ENCODE measurements around the gene ACSL5.
"Not testable (repeated sequence)": the region's sequence is repeated elsewhere in the genome, so short reads cannot be mapped to it uniquely, and the experiment has no call there.

Gene ACSL5

DNA sequence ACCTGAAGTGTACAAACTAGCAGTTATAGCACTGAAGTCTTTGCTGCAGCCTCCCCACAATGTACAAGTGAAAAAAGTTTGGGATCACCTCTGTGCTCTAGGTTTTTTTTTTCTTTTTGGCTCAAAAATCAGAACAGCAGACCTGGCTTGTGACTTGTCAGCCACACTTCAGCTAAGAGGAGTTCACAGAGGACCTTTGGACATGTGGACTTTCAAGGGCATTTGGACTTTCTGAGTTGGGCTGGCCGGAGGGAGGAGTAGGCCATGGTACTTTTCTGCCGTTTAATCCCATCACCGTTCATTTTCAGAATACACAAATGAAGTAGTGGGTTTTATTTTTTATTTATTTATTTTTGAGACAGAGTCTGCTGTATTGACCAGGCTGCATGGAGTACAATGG, 21.9 kb upstream of the ACSL5 start:
- no peak for DNase-seq

DNA sequence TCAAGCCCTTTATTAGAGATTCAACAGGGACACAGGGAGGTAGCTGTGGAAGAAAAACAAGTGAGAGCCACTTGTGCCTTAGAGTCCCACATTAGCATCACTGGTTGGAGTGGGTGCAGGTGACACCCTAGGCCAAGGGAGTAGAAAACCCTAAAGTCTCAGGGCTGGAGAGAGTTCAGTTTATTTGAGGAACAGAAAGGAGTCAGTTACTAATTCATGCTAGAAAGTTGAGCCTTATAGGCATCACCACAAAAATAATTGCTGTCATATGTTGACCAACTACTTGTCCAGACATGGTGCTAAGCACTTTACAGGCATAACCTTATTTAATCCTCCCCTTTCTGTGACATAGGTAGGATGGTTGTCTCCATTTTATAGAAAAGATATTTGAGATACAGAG, 20.9 kb upstream of the ACSL5 start:
- no peak for DNase-seq

DNA sequence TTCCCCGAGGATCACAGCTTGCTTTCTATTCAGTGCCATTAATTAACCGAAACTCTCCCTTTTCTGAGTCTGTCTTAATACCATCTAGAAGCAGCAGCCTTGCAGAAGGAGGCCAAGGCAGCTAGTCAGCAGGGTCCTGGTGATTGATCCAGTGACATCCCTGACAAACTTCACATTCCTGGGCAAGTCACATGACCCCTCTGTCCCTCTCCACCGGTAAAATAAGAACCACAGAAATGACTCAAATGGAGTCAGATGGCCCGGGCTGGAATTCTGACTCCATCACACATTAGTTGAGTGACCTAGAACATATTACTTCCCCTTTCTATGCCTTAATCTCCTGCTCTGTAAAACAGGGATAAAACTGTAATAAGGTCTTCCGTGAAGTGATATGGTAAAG, 17.2 kb upstream of the ACSL5 start:
- no peak for DNase-seq

DNA sequence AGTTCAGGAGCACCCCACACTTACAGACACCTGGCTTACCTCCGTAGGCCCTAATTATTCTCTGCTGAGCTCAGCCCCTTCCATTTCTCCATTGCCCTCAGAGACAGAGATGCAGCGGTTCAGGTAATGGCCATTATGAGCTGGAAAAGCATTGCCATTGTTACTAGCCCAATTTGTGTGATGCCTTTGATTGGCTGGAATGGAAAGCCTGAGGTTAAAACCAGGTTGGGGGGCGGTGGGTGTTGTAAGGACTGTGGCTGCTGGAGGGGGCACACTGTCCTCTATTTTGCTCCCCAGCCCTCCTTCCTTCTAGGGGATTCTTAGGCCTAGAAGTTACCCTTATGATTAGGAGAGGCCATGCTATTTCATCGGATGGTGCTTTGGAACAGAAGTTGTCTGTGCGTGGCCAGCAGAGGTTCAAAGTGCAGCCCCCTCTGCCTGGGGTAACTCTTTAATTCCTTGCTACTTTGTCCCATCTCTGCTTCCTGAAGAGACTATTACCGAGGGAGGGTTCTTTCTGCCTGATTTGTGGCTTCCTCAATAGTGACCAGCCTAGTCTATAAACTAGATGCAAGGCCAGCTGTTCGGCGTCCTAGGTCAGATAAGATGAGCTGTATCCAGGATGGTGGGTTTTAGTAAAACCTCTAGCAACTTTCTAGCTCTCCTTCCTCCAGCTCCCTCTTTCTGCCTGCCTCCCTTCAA, 14.2 kb upstream of the ACSL5 start:
- DNase-seq = no peak

DNA sequence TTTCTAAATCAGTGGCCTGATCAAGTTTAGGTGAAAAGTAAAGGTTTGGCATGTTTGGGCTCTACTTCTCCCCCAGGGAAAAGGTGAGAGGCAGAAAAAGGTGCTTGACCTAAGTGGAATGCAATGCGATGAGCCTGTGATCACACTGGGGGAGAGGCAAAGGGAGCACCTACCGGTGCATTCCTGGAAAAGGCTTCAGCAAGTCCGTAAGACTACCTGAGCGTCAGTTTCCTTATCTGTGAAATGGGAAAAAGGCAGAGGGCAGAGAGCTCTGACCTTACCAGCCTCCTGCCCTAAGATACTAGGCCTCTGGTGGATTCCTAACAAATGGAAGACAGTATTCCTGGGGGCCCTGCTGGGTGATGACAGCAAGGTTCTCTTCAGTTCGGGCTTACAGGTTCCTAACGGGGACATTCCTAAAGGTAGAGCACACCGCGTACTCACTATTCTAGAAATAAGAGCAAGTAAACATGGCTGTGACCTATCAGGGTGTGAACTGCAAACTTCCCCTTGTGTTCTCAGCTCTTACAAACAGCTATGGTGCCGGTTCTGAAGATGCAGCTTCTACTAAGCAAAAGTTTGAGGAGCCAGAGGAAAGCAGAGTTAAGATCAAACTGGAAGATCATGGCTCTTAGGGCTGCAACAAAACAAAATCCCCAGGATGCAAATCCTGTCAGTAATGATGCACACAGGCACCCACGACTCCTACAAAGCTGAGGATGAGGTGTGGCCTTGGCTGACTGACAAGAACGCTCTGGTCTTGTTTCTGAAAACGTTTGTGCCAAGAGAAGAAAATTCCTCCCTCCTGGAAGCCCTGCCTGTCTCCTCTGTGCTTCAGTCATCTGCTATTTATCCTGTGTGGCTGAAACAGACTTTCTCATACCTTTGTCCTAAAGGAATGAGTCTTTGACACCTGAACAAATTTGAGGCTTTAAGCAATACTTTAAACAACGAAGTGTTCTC, 13.3 kb upstream of the ACSL5 start:
- peak; percentile 5 for DNase-seq

DNA sequence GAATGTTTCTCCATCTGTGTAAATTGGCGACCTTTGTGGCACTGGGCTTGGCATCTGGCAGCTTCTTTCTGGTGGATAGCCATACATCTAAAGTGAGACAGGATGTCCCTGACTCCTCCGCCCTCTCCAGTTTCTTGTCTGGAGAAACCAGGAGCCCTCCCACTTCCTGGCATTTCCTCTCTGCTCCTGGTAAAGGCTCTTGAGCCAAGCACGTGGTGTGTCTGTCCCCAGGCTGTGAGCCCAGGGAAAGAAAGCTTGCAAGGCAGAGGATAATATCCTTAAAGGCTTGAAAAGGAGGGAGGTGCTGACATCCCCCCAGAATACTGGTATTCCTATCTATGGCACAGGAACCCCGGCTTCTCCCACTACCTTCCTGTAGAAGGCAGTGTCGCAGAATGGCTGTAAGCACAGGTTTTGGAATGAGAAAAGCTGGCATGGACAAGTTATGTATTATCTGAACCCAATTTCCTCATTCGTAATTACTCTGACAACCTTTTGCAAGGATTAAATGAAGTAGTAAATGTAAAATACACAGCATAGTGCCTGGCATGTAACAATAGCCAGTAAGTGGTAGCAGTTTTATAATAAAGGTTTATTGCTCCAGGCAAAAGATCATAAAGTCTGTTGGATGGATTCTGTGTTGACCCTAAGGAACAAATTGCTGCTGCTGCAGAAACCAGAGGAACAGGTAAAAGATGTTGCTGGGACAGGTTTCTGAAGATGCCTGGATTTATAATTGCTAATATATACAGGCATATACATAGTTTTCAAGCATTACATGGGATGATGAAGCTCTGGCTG, 11.8 kb upstream of the ACSL5 start:
- DNase-seq = peak; percentile 43

DNA sequence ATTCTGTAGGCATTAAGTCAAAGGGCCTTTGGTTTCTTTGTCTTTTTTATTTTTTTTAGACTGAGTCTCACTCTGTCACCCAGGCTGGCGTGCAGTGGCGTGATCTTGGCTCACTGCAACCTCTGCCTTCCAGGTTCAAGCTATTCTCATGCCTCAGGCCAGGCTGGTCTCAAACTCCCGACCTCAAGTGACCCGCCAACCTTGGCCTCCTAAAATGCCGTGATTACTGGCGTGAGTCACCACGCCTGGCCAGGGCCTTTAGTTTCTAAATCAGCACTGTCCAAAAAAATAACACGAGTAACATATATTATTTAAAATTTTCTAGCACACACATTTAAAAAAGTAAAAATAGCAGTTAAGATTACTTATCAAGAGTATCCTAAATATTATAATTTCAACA, 11.1 kb upstream of the ACSL5 start:
- DNase-seq = no peak

DNA sequence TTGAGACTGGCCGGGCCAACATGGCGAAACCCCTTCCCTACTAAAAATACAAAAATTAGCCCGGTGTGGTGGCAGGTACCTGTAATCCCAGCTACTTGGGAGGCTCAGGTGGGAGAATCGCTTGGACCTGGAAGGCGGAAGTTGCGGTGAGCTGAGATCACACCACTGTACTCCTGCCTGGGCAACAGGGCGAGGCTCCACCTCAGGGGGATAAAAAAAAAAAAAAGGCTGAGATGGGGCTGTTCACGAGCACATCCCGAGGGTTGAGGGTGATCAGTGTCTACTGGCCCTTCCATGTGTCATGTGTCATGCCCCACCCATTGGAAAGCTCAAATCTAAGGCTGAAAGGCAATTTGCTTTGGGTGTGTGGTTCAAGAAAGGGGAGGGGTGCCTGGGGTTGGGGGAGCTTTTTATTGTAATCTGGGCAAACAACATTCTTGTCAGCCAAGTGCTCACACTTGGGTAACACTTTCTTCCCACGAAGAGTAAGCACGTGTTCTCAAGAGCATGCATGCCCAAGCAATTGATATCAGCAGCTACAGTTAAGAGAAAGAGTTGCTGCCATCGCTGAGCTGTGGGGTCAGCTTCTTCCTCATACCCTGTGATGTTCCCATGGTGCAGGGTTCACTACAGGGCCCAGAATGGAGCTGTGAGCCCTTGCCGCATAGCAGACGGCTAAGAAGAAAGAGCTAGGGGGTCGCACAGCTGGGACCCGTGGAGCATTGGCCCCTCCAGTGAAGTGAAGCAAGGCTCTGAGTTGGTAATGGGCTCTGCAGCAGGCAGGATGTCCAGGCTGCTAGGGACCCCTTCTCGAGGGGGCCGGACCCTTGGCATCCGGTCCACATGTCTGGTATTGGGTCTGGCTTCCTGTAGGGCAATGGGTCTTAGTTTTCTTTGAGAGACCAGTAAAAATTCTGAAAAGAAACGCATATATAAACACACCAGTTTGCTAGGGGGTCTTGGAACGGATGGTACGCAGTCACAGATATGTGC, 9.9 kb upstream of the ACSL5 start:
- no peak for DNase-seq

DNA sequence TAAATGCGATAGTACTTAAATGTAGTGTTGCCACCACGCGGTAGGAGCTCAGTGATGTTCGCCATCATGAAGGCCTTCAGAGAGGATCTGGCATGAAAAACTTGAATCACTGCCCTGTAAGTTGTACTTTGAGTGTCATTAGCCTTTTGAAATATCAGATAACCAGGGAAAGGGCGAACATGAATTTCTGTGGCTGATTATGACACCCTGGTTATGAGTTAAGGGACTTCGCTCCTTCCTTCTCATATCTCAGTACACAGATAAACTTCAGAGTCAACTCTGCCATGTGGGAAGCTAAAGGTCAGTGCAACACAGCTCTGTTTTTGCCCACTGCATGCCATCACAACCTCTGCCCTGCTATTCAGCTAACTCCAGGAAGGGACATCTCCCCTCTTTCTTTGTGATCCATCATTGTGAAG, 8.9 kb upstream of the ACSL5 start:
- no peak for DNase-seq

DNA sequence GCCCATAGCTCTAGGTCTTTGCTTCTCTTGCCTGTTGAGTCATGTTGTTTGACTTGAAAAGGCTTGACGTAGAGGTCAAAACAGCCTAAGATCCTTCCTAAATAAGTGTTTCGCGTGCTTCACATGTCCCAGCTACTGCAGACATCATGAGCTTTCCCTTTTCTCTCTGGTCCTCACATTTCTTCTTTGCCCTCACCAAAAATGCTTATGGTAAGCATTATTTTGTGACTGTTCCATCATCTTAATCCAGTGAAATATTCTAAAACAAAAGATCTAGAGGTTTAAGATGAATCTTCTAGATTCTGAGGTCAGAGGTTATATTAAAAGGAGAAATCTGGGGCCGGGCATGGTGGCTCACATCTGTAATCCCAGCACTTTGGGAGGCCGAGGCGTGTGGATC, 8.5 kb upstream of the ACSL5 start:
- no peak for DNase-seq

DNA sequence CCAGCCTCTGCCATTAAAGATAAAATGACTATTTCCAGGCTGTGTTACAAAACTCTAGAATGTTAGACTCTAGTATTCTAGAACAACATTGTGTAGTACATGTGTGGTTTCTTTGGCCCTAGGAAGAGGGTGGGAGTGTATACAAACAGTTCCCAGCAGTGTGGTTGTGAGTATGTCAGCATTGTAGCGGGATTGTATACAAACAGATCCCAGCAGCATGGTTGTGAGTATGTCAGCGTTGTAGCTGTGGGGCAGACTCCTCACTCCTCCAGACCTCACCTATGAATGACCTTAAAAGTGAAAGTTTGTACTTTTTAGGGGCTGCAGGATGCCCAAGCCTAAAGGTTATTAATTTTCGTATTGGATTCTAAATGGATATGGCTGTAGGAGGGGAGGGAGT, 6.9 kb upstream of the ACSL5 start:
- no peak for DNase-seq

DNA sequence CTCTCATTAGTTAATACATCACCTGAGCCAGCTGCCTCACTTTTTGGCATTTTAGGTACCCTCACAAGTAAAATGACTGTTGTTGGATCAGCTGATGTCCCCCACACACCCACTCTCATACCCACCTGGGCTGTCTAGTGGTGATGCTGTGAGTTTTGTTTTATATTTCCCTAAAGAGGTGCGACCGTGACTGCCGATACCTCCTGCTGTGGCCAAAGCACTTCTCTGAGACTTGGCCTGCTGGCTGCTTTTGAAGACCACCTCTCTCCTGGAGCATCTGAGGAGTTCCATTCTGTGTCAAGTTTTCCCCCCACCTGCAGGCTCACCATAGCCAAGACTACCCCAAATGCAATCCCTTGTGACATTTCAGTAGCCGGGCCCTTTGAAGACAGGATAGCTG, 6.4 kb upstream of the ACSL5 start:
- no peak for DNase-seq

DNA sequence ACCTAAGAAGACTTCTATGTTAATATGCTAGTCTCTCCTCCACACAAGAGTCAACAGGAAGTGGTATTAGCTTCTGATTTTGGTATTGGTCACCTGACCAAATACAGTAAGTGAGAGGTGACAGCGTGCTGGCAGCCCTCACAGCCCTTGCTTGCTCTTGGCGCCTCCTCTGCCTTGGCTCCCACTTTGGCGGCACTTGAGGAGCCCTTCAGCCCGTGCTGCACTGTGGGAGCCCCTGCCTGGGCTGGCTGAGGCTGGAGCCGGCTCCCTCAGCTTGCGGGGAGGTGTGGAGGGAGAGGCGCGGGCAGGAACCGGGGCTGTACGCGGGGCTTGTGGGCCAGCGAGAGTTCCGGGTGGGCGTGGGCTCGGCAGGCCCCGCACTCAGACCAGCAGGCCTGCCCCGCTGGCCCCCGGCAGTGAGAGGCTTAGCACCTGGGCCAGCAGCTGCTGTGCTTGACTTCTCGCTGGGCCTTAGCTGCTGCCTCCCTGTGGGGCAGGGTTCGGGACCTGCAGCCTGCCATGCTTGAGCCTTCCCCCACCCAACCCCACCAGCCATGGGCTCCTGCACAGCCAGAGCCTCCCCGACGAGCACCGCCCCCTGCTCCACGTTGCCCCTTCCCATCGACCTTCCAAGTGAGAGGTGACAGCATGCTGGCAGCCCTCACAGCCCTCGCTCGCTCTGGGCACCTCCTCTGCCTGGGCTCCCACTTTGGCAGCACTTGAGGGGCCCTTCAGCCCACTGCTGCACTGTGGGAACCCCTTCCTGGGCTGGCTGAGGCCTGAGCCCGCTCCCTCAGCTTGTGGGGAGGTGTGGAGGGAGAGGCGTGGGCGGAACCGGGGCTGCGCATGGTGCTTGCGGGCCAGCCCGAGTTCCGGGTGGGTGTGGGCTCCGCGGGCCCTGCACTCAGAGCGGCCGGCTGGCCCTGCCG, 4.2 kb upstream of the ACSL5 start:
- DNase-seq = no peak

DNA sequence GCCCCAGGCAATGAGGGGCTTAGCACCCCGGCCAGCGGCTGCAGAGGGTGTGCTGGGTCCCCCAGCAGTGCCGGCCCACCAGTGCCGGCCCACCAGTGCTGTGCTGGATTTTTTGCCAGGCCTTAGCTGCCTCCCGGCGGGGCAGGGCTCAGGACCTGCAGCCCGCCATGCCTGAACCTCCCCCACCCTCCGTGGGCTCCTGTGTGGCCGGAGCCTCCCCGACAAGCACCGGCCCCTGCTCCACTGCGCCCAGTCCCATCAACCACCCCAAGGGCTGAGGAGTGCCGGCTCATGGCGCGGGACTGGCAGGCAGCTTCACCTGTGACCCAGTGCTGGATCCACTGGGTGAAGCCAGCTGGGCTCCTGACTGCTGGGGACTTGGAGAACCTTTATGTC, 3.5 kb upstream of the ACSL5 start:
- no peak for DNase-seq

DNA sequence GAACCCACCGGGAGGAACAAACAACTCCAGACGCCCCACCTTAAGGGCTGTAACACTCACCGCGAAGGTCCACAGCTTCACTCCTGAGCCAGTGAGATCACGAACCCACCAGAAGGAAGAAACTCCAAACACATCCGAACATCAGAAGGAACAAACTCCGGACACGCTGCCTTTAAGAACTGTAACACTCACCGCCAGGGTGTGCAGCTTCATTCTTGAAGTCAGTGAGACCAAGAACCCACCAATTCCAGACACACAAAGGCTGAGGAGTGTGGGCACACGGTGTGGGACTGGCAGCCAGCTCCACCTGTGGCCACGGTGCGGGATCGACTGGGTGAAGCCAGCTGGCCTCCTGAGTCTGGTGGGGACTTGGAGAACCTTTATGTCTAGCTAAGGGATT, 2.6 kb upstream of the ACSL5 start:
- not testable (repeated sequence) for DNase-seq

DNA sequence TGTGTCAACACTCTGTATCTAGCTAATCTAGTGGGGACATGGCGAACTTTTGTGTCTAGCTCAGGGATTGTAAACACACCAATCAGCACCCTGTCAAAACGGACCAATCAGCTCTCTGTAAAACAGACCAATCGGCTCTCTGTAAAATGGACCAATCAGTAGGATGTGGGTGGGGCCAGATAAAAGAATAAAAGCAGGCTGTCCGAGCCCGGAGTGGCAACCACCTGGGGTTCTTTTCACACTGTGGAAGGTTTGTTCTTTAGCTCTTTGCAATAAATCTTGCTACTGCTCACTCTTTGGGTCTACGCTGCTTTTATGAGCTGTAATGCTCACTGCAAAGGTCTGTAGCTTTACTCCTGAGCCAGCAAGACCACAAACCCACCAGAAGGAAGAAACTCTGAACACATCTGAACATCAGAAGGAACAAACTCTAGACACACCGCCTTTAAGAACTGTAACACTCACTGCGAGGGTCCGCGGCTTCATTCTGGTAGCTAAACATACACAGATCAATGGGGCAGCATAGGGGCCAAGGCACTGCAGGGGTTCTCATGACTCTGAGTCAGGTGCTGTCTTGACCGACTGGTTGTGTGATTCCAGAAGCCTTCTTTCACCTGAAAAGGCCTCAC, 1.6 kb upstream of the ACSL5 start:
- DNase-seq = not testable (repeated sequence)

DNA sequence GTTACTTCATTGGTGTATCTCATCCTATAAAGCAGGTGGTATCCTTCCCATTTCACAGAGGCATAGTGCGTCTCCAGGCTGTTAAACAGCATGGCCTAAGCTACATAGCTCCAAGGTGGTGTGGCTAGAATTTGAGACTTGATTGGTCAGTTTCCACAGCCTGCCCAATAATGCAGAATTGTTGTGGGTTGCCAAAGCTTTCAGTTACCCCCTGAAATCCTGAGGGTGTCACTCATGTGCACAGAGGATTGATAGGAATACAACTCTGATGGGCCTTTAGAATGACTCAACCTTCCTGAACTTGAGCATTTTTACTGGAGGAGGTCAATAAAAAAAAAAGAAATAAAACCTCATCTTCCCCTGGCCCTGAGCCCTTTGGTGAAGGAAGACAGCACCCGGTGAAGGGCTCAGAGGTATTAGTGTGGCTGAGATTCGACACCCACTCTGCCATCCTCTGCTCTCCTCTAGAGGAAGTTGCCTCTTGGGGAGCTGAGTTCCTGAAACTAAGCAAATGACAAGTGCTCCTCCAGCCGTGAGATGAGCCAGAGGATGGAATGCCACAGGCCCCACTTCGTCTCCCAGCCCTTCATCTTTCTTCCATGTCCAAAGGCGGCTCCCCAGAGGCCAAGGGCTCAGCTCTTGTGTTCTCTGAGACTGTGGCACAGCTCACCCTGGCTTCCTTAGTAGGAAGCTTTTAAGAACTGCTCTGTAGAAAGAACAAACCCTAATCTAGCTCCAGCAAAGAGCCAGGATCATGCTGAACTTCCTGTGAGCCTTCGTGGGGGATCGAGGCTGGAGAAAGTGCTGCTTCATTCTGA, 1.0 kb downstream of the ACSL5 start:
- no peak for DNase-seq

DNA sequence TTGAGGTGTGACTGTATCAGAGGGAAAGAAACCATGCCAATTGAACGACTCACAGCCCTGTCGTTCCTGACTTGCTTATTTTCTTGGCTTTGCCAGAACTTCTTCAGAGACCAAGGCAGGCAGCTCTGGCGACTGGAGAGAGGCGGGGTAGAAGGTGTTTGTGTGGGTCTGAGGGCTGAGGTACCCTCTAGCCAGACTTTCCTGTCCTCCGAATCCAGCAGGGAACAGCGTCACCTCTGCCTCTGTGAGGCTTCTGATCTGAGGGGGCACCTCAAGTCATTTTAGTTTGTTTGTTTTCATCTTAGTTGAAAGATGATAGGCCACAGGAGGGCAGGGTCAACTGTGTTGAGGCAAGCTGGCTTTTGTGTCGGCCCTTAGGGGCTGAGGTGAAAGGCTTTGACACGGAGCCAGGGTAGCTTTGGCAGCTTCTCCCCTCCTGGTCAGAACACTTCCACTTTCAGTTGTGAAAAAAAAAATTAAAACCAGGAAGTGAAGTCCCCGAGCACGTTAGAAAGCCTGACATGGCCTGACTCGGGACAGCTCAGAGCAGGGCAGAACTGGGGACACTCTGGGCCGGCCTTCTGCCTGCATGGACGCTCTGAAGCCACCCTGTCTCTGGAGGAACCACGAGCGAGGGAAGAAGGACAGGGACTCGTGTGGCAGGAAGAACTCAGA, 1.9 kb downstream of the ACSL5 start:
- peak; percentile 37 for DNase-seq

DNA sequence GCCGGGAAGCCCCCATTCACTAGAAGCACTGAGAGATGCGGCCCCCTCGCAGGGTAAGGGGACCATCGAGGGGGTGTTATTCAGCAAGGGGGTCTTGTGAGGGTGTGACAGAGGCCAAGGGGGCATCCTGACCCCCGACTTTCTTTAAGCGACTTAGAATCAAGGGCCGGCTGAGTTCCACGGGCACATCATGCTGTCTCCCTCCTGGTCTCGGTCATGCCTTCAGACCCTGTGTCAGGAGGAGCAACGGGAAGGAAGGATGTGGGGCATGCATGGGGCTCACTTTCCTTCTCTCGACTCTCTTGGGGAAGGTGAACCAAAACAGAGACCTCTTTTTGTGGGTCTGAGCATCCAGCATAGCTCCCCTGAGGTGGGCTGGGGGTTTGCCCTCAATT, 2.5 kb downstream of the ACSL5 start:
- no peak for DNase-seq
